GM13977 (cell line): ENCODE measurements around the gene NSDHL.

ENCODE experiments used
- DNase-seq: peaks from one replicate; pipeline ENCODE4 v3.0.0; 2012; ENCODE audit warnings: low spot score
- CTCF ChIP-seq: IDR thresholded peaks from 2 replicates; pipeline ENCODE4 v1.5.1; 2012; ENCODE audit warnings: mild to moderate bottlenecking, control low read depth; ENCODE audit not compliant: insufficient read depth; ENCODE audit errors: extremely low read depth, missing control alignments
- in situ Hi-C: fragments of 300-500 bp; cut with MboI; formaldehyde crosslinking; loops from one replicate; pipeline ENCODE4 v1.12.0; 2022; ENCODE audit warnings: low sequenced_read_pairs, low pct_unique_long_range_greater_than_20kb, mixed read lengths, inconsistent platforms; ENCODE audit not compliant: unreplicated experiment

The NSDHL gene

GRCh38 chrX:152817078-152817764, 13.6 kb upstream of the NSDHL start:
- no peak for DNase-seq
- in situ Hi-C loops = loop anchor here (25.0 kb wide), 2 partner anchors 155 to 1055 kb away; no protein-coding TSS in a partner anchor
- TF ChIP-seq CTCF = peak; percentile 54

- no peak for DNase-seq
- no peak for TF ChIP-seq CTCF
- in situ Hi-C loops = loop anchor here (25.0 kb wide), 2 partner anchors 156 to 1056 kb away; no protein-coding TSS in a partner anchor
Observed at GRCh38 chrX:152818356-152818755, 12.5 kb upstream of the NSDHL start.

- no peak for TF ChIP-seq CTCF
- DNase-seq = no peak
- in situ Hi-C loops = loop anchor here (25.0 kb wide), 2 partner anchors 157 to 1057 kb away; no protein-coding TSS in a partner anchor
Observed at GRCh38 chrX:152819266-152819665, 11.6 kb upstream of the NSDHL start.

- no peak for TF ChIP-seq CTCF
- in situ Hi-C loops = loop anchor here (25.0 kb wide), 2 partner anchors 157 to 1057 kb away; no protein-coding TSS in a partner anchor
- no peak for DNase-seq
Observed at GRCh38 chrX:152819732-152820131, 11.1 kb upstream of the NSDHL start.

GRCh38 chrX:152821145-152821765, 9.6 kb upstream of the NSDHL start:
- no peak for DNase-seq
- peak; percentile 58 for TF ChIP-seq CTCF
- in situ Hi-C loops = loop anchor here (25.0 kb wide), 2 partner anchors 159 to 1059 kb away; no protein-coding TSS in a partner anchor

- no peak for TF ChIP-seq CTCF
- no peak for DNase-seq
- in situ Hi-C loops = loop anchor here (25.0 kb wide), 2 partner anchors 160 to 1060 kb away; no protein-coding TSS in a partner anchor
Observed at GRCh38 chrX:152822383-152823086, 8.3 kb upstream of the NSDHL start.
